HuH-7 (cell line): ENCODE results near the gene HELLS.
"Not testable (repeated sequence)": the region's sequence is repeated elsewhere in the genome, so short reads cannot be mapped to it uniquely, and the experiment has no call there.

ENCODE experiments used
- DNase-seq: peaks from one replicate; pipeline ENCODE4 v3.0.0; 2011; ENCODE audit warnings: low spot score

Gene HELLS

GRCh38 chr10:94545391-94546048 is at the start of gene HELLS:
Gene HELLS, plus strand, starts transcription at chr10:94545788. Its CDS starts 134 bp downstream, at chr10:94545922.
- DNase-seq, result peak; percentile 68

GRCh38 chr10:94496010-94496409 is 49.6 kb upstream of the HELLS start:
- DNase-seq, result no peak

GRCh38 chr10:94496646-94497045 is 48.9 kb upstream of the HELLS start:
- DNase-seq, result no peak

- peak; percentile 7 for DNase-seq
Measured at GRCh38 chr10:94500063-94500462, 45.5 kb upstream of the HELLS start.

- no peak for DNase-seq
Measured at GRCh38 chr10:94521276-94522250, 24.0 kb upstream of the HELLS start.

GRCh38 chr10:94524146-94524545 is 21.4 kb upstream of the HELLS start:
- no peak for DNase-seq

- DNase-seq, result no peak
Measured at GRCh38 chr10:94524711-94525110, 20.9 kb upstream of the HELLS start.

- not testable (repeated sequence) for DNase-seq
Measured at GRCh38 chr10:94531550-94531949, 14.0 kb upstream of the HELLS start.

GRCh38 chr10:94533027-94533426 is 12.6 kb upstream of the HELLS start:
- no peak for DNase-seq

- not testable (repeated sequence) for DNase-seq
Measured at GRCh38 chr10:94542282-94542681, 3.3 kb upstream of the HELLS start.

GRCh38 chr10:94546049-94546900 is 687 bp downstream of the HELLS start:
- peak; percentile 17 for DNase-seq

- peak; percentile 20 for DNase-seq
Measured at GRCh38 chr10:94546901-94547185, 1.3 kb downstream of the HELLS start.

- DNase-seq, result no peak
Measured at GRCh38 chr10:94549221-94549620, 3.6 kb downstream of the HELLS start.

- not testable (repeated sequence) for DNase-seq
Measured at GRCh38 chr10:94567714-94568307, 22.2 kb downstream of the HELLS start.

- DNase-seq, result no peak
Measured at GRCh38 chr10:94571081-94571480, 25.5 kb downstream of the HELLS start.

GRCh38 chr10:94571528-94571927 is 25.9 kb downstream of the HELLS start:
- DNase-seq, result no peak

GRCh38 chr10:94578790-94579189 is 33.2 kb downstream of the HELLS start:
- no peak for DNase-seq

GRCh38 chr10:94583124-94583523 is 37.5 kb downstream of the HELLS start:
- DNase-seq, result no peak

- DNase-seq, result no peak
Measured at GRCh38 chr10:94591461-94592205, 46.0 kb downstream of the HELLS start.

GRCh38 chr10:94602729-94603515 is 57.3 kb downstream of the HELLS start:
- no peak for DNase-seq
